ENCODE results near the gene FKBP3. TPM values are rescaled to one million over a fixed set of nuclear protein-coding genes. Genes with fewer than 3 reads are reported as not detected.

Gene FKBP3
- total RNA-seq, 1 experiment from 2014 or later, result 118 TPM

GRCh38 chr14:45070215-45070614 lies 64.1 kb downstream of the FKBP3 start:
- H3K4me3 Mint-ChIP-seq, result no peak overlapping the region
- H3K27me3 Mint-ChIP-seq (ENCODE audit: low read depth), result no peaks in the 10 kb centered on the region
- TF ChIP-seq JAZF1 (CRISPR knock-in tag; IDR thresholded peaks at IDR 0.05), result no peak
- 0 out of 2 replicates have a peak, but pooled peaks cover 5% of the 10 kb centered on the region for H3K36me3 Mint-ChIP-seq
- no peaks in the 10 kb centered on the region for H3K9me3 Mint-ChIP-seq
- DNase-seq (ENCODE audit: low spot score), result no peak
- ChIA-PET CTCF (no interaction called here), POLR2A (no interaction called here)
- H3K4me1 Mint-ChIP-seq, result no peaks in the 10 kb centered on the region
- ATAC-seq, result no peak
- H3K27ac Mint-ChIP-seq, result no peak overlapping the region

DNA sequence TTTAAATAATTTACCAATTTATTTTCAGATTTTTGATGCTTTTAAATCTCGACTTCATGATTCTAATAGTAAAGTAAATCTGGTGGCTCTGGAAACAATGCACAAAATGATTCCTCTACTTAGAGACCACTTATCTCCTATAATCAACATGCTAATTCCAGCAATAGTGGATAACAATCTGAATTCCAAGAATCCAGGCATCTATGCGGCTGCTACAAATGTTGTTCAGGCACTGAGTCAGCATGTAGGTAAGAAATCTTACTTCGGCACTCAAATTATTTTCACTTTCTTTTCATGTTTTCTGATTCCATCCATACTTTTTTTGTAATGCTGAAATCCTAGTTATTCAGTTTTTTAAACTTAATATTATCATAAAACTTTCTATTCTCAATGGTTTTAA lies 65.9 kb downstream of the FKBP3 start:
- 0 out of 2 replicates have a peak, but pooled peaks cover 5% of the 10 kb centered on the region for H3K36me3 Mint-ChIP-seq
- DNase-seq (ENCODE audit: low spot score) (no peak), ATAC-seq (no peak)
- POLR2A ChIA-PET, result no interaction called here
- no peaks in the 10 kb centered on the region for H3K4me1 Mint-ChIP-seq
- CTCF ChIA-PET, result no interaction called here
- no peaks in the 10 kb centered on the region for H3K27me3 Mint-ChIP-seq (ENCODE audit: low read depth)
- no peaks in the 10 kb centered on the region for H3K9me3 Mint-ChIP-seq
- TF ChIP-seq TEAD4 (CRISPR knock-in tag; IDR thresholded peaks at IDR 0.05) (no peak), ETV6 (CRISPR knock-in tag; IDR thresholded peaks at IDR 0.05) (no peak), JUN (CRISPR knock-in tag; IDR thresholded peaks at IDR 0.05) (no peak), SMAD4 (CRISPR knock-in tag; IDR thresholded peaks at IDR 0.05) (no peak), STAT6 (CRISPR knock-in tag; conservative IDR thresholded peaks at IDR 0.05; ENCODE audit: low read depth) (no peak), GTF2I (CRISPR knock-in tag; conservative IDR thresholded peaks at IDR 0.05) (no peak)
- TF ChIP-seq, protein P1, sequence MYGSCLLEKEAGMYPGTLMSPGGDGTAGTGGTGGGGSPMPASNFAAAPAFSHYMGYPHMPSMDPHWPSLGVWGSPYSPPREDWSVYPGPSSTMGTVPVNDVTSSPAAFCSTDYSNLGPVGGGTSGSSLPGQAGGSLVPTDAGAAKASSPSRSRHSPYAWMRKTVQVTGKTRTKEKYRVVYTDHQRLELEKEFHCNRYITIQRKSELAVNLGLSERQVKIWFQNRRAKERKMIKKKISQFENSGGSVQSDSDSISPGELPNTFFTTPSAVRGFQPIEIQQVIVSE (CRISPR knock-in tag; IDR thresholded peaks at IDR 0.05; ENCODE audit: borderline replicate concordance), result no peak
- TF ChIP-seq, protein P2, sequence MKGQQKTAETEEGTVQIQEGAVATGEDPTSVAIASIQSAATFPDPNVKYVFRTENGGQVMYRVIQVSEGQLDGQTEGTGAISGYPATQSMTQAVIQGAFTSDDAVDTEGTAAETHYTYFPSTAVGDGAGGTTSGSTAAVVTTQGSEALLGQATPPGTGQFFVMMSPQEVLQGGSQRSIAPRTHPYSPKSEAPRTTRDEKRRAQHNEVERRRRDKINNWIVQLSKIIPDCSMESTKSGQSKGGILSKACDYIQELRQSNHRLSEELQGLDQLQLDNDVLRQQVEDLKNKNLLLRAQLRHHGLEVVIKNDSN (CRISPR knock-in tag; IDR thresholded peaks at IDR 0.05), result no peak
- TF ChIP-seq, protein P3, sequence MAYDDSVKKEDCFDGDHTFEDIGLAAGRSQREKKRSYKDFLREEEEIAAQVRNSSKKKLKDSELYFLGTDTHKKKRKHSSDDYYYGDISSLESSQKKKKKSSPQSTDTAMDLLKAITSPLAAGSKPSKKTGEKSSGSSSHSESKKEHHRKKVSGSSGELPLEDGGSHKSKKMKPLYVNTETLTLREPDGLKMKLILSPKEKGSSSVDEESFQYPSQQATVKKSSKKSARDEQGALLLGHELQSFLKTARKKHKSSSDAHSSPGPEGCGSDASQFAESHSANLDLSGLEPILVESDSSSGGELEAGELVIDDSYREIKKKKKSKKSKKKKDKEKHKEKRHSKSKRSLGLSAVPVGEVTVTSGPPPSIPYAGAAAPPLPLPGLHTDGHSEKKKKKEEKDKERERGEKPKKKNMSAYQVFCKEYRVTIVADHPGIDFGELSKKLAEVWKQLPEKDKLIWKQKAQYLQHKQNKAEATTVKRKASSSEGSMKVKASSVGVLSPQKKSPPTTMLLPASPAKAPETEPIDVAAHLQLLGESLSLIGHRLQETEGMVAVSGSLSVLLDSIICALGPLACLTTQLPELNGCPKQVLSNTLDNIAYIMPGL (CRISPR knock-in tag; IDR thresholded peaks at IDR 0.05), result no peak
- H3K4me3 Mint-ChIP-seq, result no peak overlapping the region
- H3K27ac Mint-ChIP-seq, result no peak overlapping the region

DNA sequence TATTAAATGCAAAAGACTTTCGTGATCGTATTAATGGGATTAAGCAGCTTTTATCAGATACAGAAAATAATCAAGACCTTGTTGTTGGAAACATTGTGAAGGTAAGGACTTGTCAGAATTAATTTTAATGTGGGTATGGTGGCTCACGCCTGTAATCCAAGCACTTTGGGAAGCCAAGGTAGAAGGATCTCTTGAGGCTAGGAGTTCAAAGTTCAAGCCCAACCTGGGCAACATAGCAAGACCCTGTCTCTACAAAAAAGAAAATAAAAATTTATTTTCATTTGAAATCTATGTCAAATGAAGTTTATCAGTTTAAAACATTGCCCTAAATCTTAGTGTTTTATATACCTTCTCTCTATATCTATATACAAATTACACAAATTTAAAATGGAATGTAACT lies 67.6 kb downstream of the FKBP3 start:
- peak; percentile 42; the same call in 1 of the 2 replicates for TF ChIP-seq ZNF121 (CRISPR knock-in tag; IDR thresholded peaks at IDR 0.05)
- TF ChIP-seq ESRRA (CRISPR knock-in tag; IDR thresholded peaks at IDR 0.05; ENCODE audit: borderline replicate concordance), result no peak
- no peak for TF ChIP-seq PRRX2 (CRISPR knock-in tag; IDR thresholded peaks at IDR 0.05)
- TF ChIP-seq KAT7 (CRISPR knock-in tag; IDR thresholded peaks at IDR 0.05; ENCODE audit: borderline replicate concordance), result no peak
- TF ChIP-seq FOXK1 (CRISPR knock-in tag; IDR thresholded peaks at IDR 0.05), result no peak
- TF ChIP-seq RORB (CRISPR knock-in tag; IDR thresholded peaks at IDR 0.05), result no peak
- no peak for TF ChIP-seq JAZF1 (CRISPR knock-in tag; IDR thresholded peaks at IDR 0.05)
- Mint-ChIP-seq H3K4me3 (no peak overlapping the region), H3K9me3 (no peaks in the 10 kb centered on the region), H3K27ac (no peak overlapping the region), H3K4me1 (no peaks in the 10 kb centered on the region), H3K36me3 (0 out of 2 replicates have a peak, but pooled peaks cover 5% of the 10 kb centered on the region), H3K27me3 (ENCODE audit: low read depth) (no peaks in the 10 kb centered on the region)
- ATAC-seq (no peak), DNase-seq (ENCODE audit: low spot score) (no peak)
- CTCF ChIA-PET, result no interaction called here
- POLR2A ChIA-PET, result no interaction called here
